C1 segment of cervical spinal cord (tissue), 14 donors: ENCODE data around the gene ELMO2.
A peak's percentile ranks its signal among the peaks of the same experiment; 100 is the strongest.

Source experiments
- DNase-seq, 14 donors: peaks; one replicate each; lab custom pipeline; 2025; lab: John Stamatoyannopoulos, UW

ELMO2 gene

GRCh38 chr20:46333161-46333991 is 73.0 kb downstream of the ELMO2 start:
- DNase-seq = peak in 4 of 14 donors; percentile 33 to 100 (median 60)

GRCh38 chr20:46332373-46333160 is 73.8 kb downstream of the ELMO2 start:
- DNase-seq = no peak

DNA sequence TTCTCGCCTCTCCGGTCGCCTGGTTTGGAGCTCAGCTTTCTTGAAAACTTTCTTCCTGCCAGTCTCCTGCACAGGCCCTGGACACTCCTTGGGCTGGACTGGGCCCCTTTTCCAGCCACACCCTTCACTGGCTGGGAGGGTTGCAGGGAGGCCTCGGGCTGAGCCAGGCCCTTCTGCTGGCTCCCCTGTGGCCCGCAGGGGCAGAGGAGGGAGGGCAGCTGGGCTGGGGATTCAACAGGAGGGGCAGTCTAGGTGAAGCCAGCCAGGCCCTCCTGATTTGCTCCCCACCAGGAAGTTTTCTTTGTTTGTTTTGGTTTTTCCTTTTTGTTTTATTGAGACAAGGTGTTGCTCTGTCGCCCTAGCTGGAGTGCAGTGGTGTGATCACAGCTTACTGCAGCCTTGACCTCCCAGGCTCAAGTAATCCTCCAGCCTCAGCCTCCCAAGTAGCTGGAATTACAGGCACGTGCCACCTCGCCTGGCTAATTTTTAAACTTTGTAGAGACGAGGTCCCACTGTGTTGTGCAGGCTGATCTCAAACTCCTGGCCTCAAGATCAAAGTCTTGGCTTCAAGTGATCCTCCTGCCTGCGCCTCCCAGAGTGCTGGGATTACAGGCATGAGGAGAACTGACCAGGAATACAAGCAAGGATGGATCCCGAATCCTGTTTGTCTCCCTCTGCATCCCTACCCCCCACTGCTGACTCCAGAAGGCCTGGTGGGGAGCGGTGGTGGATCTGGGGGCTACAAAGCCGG is 74.6 kb downstream of the ELMO2 start:
- DNase-seq = no peak

DNA sequence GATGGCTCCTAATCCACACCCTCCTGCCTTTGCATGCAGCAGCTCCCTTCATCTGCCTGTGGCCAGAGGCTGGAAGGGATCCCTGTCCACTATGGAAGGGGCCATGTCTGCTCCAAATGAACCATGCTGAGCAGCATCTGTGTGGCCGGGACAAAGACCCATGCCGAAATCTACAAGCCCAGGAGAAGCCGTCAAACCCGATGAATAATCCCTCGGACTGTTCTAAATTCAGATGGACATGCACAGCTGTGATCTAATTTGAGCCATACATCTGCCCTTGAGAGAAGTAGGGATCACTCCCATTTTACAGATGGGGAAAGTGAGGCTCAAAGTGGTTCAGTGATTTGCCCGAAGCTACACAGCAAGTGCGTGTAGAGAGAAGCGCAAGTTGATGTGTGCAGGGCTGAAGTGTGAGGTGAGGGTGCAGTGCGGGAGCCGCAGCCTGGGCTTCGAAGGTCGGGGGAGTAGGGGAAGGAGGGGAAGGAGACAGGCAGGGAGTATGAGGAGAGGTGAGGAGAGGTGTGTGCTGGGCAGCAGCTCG is 75.5 kb downstream of the ELMO2 start:
- DNase-seq = no peak

GRCh38 chr20:46330072-46330763 is 76.2 kb downstream of the ELMO2 start:
- DNase-seq = no peak

- DNase-seq = no peak
Measured at GRCh38 chr20:46328200-46328882, 78.1 kb downstream of the ELMO2 start.

- DNase-seq = no peak
Measured at GRCh38 chr20:46327557-46327956, 78.9 kb downstream of the ELMO2 start.

DNA sequence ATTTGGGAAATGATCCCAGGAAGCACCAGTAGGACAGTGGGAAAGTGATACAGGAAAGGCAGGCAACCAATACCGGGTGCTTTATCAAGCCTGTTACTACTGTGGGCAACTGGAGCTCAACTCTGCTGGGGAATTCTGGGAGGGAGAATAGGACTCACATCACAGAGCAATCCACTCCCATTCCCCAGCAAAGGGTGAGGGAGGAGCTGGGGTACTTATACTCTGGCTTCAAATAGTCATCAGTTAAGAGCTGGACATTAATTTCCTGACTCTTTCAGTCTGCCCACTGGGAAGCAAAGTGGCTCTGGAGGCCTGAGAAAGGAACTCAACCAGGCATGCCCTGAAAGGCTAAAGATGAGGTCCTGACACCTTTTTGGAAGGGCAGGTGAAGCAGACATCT is 80.6 kb downstream of the ELMO2 start:
- DNase-seq = no peak

DNA sequence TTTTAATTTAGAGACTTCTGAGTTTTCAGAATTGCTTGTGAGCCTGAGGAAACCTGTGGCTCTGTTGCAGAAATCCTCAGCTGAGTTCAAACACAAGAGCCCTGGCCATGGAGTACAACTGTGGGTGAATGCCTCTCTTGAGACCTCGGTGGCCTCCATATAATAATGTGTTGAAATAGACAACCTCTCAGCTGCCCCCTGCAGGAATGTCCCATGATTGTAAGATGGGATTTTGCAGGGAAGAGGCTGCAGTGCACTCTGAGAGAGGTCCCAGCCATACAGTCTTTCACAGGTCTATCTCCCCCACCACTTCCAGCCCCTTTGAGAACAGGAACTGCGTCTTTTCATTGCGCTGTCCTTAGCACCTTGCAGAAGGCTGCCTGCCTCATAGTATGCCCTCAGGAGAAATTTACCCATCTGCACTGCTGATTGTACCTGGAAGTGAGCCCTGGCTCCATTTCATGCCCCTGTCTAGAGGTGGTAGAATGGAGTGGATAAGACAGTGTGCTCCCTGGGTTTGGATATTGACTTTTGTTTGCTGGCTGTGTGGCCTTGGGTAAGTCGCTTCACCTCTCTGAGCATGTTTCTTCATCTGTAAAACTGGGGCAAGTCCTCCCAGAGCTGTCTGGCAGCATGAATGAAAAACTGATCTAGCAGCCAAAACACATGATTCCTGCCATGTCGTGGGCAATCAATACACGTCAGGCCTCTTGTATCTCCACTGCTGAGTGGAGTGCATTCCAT is 81.3 kb downstream of the ELMO2 start:
- no peak for DNase-seq

DNA sequence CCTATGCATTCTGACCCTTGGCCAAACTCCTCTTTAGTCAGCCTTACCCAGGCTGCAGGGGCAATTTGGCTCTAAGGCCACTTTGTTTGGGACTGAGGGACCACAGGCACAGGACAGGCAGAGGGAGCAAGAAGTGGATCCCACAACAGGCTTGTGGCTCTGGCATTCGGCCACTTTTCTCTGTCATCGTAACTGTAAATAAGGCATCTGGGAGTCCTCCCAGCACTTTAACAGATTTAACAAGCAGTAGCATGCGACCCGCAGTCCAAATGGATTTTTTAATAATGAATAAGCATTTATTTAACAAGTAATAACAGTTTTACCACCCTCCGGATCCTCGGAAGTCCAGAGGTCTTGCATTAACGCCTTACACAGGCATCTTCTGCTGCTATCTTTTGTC is 82.0 kb downstream of the ELMO2 start:
- DNase-seq = no peak

DNA sequence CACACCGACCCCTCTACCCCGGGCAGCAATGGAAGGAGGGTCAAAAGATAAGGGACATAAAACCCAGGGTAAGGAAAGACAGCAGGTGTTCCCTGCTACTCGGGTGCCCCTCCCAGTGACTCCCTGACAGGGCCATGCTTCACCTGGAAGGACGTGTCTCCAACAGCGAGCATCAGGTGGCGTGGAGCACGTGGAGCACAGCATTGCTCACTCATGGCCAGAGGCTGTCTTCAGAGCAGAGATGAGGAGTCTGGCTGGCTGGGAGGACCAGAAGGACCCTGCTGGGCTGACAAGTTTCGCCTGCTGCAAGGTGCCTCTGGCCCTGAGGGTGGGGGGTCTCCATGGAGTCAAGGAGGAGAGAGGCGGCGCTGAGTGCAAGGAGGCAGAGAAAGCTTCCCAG is 82.9 kb downstream of the ELMO2 start:
- no peak for DNase-seq

GRCh38 chr20:46322641-46323040 is 83.8 kb downstream of the ELMO2 start:
- DNase-seq = no peak

- peak in 1 of 14 donors; percentile 47 for DNase-seq
Measured at GRCh38 chr20:46317685-46318177, 88.7 kb downstream of the ELMO2 start.

DNA sequence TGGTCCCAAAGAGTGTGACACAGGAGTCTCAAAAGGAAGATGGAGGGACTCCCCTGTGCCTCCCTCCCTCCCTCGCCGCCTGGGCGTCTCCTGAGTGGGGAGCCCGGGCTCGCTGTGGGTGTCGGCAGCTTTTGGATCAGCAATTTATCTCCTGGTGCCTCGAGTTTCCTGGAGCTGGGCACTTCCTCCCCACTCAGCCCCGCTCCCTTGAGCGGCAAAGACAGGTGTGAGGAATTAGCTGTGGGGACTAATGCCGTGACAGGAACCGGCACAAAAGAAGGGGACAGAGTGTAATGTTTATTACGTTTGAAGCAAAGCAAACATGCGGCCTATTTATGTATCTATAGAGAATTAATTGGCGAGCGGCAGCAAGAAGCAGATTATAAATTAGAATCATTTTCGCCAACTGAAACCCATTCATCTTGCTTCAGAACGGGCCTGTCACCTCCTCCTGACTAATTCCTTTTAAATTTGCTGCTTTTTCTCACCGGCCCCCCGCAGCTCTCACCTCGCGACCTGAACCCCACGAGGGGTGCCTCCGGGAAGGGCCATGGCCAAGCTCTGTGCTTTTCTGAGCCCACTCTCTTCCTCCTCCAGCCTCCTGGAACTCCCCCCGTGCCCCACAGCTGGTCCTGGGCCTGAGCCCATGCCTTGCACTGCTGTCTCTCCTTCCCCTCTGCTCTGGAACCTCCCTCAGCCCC is 89.3 kb downstream of the ELMO2 start:
- no peak for DNase-seq
